GM13976 (cell line): Measurements from ENCODE around the gene CCDC201.

Source experiments
- DNase-seq: peaks from one replicate; pipeline ENCODE4 v3.0.0; 2012; ENCODE audit warnings: low spot score
- in situ Hi-C: fragments of 300-500 bp; cut with MboI; formaldehyde crosslinking; loops from one replicate; pipeline ENCODE4 v1.12.0; 2022; ENCODE audit warnings: low sequenced_read_pairs, mixed read lengths, inconsistent platforms; ENCODE audit not compliant: unreplicated experiment
- TF ChIP-seq, protein P1 (sequence below): IDR thresholded peaks from 2 replicates; pipeline ENCODE4 v1.5.1; 2012; ENCODE audit warnings: borderline replicate concordance, mild to moderate bottlenecking; ENCODE audit not compliant: insufficient read depth; ENCODE audit errors: extremely low read depth, missing control alignments, control extremely low read depth

The CCDC201 gene, protein sequence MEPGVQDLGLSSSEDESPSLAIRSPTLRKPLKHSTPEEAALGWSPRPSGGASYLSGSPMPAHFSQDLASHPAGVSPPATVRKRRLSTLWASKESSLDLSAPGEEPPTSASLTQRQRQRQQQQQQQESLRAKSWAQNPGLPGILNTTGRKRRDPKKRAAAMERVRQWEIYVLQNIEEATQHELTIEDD

DNA sequence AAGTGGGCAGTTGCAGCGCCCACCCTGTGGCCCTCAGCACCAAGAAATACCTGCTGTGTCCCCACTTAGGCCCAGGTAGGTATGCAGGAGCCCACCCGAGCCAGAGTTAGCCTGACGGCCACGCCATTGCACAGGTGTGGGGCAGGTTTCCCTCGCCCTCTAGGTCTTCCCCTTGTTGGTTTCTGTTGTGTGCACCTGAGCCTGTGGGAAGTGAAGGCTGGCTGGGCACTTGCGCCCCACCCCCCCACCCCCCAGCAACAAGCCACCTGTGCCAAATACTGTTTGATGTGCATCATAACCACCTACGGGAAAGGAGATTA lies at the start of gene CCDC201:
Gene CCDC201 (minus strand): TSS at position 48 of the 320 bp plus-strand sequence. CDS start 75 bp downstream, outside the sequence.
- no peak for DNase-seq
- TF ChIP-seq, protein P1, sequence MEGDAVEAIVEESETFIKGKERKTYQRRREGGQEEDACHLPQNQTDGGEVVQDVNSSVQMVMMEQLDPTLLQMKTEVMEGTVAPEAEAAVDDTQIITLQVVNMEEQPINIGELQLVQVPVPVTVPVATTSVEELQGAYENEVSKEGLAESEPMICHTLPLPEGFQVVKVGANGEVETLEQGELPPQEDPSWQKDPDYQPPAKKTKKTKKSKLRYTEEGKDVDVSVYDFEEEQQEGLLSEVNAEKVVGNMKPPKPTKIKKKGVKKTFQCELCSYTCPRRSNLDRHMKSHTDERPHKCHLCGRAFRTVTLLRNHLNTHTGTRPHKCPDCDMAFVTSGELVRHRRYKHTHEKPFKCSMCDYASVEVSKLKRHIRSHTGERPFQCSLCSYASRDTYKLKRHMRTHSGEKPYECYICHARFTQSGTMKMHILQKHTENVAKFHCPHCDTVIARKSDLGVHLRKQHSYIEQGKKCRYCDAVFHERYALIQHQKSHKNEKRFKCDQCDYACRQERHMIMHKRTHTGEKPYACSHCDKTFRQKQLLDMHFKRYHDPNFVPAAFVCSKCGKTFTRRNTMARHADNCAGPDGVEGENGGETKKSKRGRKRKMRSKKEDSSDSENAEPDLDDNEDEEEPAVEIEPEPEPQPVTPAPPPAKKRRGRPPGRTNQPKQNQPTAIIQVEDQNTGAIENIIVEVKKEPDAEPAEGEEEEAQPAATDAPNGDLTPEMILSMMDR, result no peak
- in situ Hi-C loops, result loop anchor here (25.0 kb wide), 1 partner anchor 711 kb away; the partner anchor contains the start of gene RAMP3

DNA sequence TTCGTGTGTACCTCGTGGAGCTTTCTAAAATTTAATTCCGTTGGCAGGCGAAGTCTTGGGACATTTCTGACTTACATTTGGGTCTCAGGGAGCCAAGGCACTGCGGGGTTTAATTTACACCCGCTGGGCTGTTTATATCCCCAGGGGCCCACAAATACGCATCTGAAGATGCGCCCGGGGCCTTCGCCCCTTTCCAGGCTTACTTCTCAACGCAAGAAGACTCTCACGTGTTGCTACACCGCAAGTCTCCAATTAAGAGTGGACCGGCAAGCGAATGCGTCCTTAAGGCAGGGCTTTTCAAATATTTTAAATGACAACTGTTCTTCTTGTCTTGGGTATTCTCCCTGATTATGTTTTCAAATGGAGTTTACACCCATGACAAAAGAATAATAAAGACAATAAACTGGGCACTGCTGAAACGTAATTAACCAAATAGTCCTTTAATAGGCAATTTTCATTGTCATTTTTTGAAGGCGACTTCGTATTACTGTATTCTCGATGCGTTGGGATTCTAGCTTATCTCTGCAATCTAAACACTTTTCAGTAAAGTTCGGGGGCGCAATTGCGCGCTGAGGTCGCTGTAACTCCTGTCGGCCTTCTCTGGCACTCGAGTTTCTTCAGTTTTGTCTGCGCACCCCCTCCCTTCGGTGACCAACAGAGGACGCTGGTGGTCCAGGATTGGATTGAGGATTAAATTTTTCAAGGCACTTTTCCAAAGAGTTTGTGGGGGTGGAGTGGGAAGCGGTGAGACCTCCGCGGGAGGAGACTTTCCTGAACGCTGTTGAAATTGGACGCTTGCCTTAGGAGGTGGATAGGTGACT lies 49.0 kb upstream of the CCDC201 start:
- in situ Hi-C loops, result loop anchor here (5.0 to 25.0 kb wide), 3 partner anchors 425 to 1265 kb away; no protein-coding TSS in a partner anchor
- TF ChIP-seq, protein P1, result peak; percentile 61
- DNase-seq, result no peak

DNA sequence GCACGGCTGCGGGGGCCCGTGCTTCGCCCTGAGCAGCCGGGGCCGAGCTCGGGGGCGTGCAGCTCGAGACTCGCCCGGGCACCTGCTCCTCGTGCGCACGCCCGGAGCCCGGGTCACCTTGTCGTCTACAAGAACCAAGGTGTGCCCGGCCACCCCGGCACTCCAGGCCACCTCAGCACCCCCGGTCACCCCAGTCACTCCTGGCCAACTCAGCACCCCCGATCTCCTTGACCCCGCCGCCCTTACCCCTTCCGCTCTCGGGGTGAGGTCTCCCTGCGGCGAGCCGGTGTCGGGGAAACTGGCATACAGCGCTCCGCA lies 48.5 kb upstream of the CCDC201 start:
- TF ChIP-seq, protein P1, result no peak
- in situ Hi-C loops, result loop anchor here (5.0 to 25.0 kb wide), 3 partner anchors 426 to 1266 kb away; no protein-coding TSS in a partner anchor
- no peak for DNase-seq

DNA sequence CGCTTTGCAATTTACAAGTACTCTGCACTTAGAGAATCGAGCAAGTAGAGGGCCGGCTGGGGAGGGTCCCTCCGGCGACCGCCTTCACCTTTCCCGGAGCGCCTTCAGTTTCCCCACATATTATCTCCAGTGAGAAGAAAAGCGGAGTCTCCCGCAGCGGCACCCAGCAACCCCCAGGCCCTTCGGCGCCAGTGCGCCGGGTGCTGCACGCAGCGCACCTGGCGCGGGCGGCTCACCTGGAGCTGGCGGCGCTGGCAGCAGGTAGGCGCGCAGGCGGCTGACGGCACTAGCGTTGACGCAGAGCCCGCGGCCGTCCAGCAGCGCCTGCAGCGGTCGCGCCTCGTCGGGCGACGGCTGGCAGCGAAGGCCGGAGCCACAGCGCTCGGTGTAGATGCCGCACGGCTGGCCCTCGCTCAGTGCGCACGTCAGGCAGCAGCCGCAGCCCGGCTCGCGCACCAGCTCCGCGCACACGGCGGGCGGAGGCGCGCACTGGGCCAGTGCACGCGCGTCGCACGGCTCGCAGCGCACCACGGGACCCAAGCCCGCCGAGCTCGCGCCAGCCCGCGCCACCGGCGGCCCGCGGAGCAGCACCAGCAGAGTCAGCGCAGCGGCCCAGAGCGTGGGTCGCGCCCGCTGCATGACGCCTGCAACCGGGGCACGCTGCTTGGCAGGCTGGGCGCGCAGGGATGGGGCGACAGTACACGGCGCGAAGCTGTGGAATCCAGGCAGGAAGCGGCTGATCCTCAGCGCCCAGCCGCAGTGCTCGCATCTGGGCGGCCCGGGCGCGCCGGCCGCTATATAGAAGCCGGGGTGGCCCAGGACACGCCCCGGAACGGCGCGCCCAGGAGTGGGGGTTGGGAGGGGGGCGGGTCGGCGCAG lies 47.9 kb upstream of the CCDC201 start, which contains the start of gene IGFBP3:
Gene IGFBP3 (minus strand): TSS at position 771 of the 879 bp plus-strand sequence. CDS start 132 bp downstream, at position 639.
- DNase-seq, result no peak
- in situ Hi-C loops, result loop anchor here (5.0 to 25.0 kb wide), 3 partner anchors 427 to 1267 kb away; no protein-coding TSS in a partner anchor
- TF ChIP-seq, protein P1, result no peak

DNA sequence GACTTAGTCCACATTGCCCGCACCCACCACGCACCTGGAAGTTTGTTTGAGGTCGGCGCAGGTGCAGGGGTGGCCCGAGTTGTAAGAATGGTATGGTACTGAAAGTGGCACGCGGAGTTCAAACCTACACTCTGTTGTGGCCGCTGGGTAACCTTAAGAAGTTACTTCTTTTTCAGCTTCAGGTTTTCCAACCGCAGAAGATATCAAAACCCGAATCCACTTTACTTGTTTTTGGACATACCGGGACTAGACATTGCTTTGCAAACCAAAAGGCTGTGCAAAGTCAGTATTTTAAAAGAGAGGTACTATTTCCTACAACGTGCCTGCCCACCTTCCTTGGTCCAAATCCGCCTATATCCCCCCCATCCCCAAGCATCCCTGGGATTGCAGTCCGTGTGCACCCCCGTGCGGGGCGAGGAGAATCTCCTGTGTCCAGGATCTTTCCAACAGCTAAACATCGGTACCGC lies 47.1 kb upstream of the CCDC201 start:
- in situ Hi-C loops, result loop anchor here (5.0 to 25.0 kb wide), 3 partner anchors 427 to 1267 kb away; no protein-coding TSS in a partner anchor
- TF ChIP-seq, protein P1, result no peak
- no peak for DNase-seq
